ENCODE measurements around the gene SH3BP4.

Gene SH3BP4

DNA sequence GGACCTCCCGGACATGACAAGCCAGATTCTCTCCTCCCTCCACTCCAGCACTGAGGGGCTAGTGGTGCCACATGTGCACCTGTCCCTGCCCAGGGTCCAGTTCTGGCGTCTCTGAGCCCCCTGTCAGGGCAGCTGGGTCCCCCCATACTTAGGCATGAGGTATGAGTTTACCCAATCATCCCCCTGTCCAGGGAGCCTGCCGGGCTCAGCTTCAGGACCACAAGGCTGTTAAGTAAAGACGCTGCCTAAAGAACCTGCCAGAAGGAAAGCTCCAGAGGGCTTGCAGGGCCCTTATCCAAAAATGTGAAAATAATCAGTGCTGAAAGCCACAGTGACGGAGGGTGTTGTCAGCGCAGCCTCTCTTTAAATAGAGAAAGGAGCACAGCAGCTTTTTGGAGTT is 40.0 kb downstream of the SH3BP4 start:
- no peaks in the 10 kb centered on the region for H3K4me1 ChIP-seq (ENCODE audit: control insufficient read depth, low read length)
- H3K4me2 ChIP-seq (ENCODE audit: low read length), result no peak overlapping the region

DNA sequence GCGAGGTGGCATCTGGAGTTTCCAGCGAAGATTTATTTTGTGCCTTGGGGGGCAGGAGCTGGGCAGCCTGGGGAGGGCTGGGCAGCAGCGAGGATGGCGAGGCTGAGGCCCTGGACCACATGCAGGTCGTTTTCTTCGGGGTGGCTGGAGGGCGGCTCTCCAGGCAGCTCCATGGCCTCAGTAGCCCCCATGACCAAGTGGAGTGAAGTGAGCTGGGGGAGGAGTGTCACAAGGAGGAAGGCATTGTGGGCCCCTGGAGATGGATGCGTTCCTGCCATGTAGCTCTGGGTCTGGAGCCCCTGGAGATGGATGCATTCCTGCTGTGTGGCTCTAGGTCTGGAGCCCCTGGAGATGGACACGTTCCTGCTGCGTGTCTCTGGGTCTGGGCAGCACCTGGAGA is 40.4 kb downstream of the SH3BP4 start:
- Histone ChIP-seq H4K20me1 (ENCODE audit: control insufficient read depth, insufficient read depth, low read depth, low read length) (no peaks in the 10 kb centered on the region), H3F3A (ENCODE audit: control insufficient read depth, insufficient read depth) (no peaks in the 10 kb centered on the region), H3K4me3 (ENCODE audit: low read length) (no peak overlapping the region), H3K4me1 (ENCODE audit: control insufficient read depth, low read length) (no peaks in the 10 kb centered on the region), H3K27ac (ENCODE audit: low read depth, low read length) (no peak overlapping the region), H3K36me3 (ENCODE audit: control insufficient read depth, low read length) (no peaks in the 10 kb centered on the region), H3K79me2 (ENCODE audit: control insufficient read depth, low read length) (no peaks in the 10 kb centered on the region), H3K9me3 (ENCODE audit: control insufficient read depth, insufficient read depth, low read length) (peaks cover 4% of the 10 kb centered on the region; the same call in 1 of the 2 replicates), H3K4me2 (ENCODE audit: low read length) (no peak overlapping the region), H3K9me2 (replicated peaks; ENCODE audit: control insufficient read depth, low read length) (no peaks in the 10 kb centered on the region), H3K27me3 (ENCODE audit: control insufficient read depth, low read length) (no peaks in the 10 kb centered on the region)
- TF ChIP-seq, protein P1, sequence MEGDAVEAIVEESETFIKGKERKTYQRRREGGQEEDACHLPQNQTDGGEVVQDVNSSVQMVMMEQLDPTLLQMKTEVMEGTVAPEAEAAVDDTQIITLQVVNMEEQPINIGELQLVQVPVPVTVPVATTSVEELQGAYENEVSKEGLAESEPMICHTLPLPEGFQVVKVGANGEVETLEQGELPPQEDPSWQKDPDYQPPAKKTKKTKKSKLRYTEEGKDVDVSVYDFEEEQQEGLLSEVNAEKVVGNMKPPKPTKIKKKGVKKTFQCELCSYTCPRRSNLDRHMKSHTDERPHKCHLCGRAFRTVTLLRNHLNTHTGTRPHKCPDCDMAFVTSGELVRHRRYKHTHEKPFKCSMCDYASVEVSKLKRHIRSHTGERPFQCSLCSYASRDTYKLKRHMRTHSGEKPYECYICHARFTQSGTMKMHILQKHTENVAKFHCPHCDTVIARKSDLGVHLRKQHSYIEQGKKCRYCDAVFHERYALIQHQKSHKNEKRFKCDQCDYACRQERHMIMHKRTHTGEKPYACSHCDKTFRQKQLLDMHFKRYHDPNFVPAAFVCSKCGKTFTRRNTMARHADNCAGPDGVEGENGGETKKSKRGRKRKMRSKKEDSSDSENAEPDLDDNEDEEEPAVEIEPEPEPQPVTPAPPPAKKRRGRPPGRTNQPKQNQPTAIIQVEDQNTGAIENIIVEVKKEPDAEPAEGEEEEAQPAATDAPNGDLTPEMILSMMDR (IDR thresholded peaks at IDR 0.05; ENCODE audit: low read depth, low read length, poor library complexity, severe bottlenecking), result no peak
- TF ChIP-seq EZH2phosphoT487 (IDR thresholded peaks at IDR 0.05; ENCODE audit: borderline replicate concordance, low read length), result no peak

More for the DNA sequence above, 40.0 kb downstream of the SH3BP4 start:
- Histone ChIP-seq H4K20me1 (ENCODE audit: control insufficient read depth, insufficient read depth, low read depth, low read length) (no peaks in the 10 kb centered on the region), H3K27ac (ENCODE audit: low read depth, low read length) (no peak overlapping the region), H3K79me2 (ENCODE audit: control insufficient read depth, low read length) (no peaks in the 10 kb centered on the region), H3K27me3 (ENCODE audit: control insufficient read depth, low read length) (no peaks in the 10 kb centered on the region), H3K36me3 (ENCODE audit: control insufficient read depth, low read length) (no peaks in the 10 kb centered on the region), H3F3A (ENCODE audit: control insufficient read depth, insufficient read depth) (no peaks in the 10 kb centered on the region), H3K9me2 (replicated peaks; ENCODE audit: control insufficient read depth, low read length) (no peaks in the 10 kb centered on the region), H3K4me3 (ENCODE audit: low read length) (no peak overlapping the region), H3K9me3 (ENCODE audit: control insufficient read depth, insufficient read depth, low read length) (peaks cover 4% of the 10 kb centered on the region; the same call in 1 of the 2 replicates)
- TF ChIP-seq, protein P1 (IDR thresholded peaks at IDR 0.05; ENCODE audit: low read depth, low read length, poor library complexity, severe bottlenecking), result no peak
- TF ChIP-seq EZH2phosphoT487 (IDR thresholded peaks at IDR 0.05; ENCODE audit: borderline replicate concordance, low read length), result no peak

DNA sequence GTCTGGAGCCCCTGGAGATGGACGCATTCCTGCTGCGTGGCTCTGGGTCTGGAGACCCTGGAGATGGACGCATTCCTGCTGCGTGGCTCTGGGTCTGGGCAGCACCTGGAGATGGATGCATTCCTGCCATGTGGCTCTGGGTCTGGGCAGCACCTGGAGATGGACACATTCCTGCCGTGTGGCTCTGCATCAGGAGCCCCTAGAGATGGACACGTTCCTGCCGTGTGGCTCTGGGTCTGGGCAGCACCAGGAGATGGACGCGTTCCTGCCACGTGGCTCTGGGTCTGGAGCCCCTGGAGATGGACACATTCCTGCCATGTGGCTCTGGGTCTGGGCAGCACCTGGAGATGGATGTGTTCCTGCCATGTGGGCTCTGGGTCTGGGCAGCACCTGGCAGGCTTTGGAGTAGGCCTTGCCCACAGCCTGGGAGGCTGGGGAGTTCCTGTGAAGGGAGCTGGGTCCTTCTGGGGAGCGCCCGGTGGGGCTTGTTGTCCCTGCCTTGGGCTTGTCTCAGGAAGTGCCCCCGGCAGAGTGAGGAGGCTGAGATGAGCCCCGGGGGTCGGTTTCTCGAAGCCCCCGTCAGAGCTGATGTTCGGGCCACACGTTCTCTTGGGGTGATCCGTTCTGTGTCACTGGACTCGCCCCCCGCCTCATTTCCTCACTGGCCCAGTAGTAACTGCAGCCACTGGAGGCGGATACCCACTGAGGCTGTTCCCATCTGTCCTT is 41.0 kb downstream of the SH3BP4 start:
- Histone ChIP-seq H3K4me3 (ENCODE audit: low read length) (no peak overlapping the region), H3K27ac (ENCODE audit: low read depth, low read length) (no peak overlapping the region), H3K79me2 (ENCODE audit: control insufficient read depth, low read length) (no peaks in the 10 kb centered on the region), H3K9me3 (ENCODE audit: control insufficient read depth, insufficient read depth, low read length) (peaks cover 4% of the 10 kb centered on the region; the same call in 1 of the 2 replicates), H4K20me1 (ENCODE audit: control insufficient read depth, insufficient read depth, low read depth, low read length) (no peaks in the 10 kb centered on the region), H3K36me3 (ENCODE audit: control insufficient read depth, low read length) (no peaks in the 10 kb centered on the region), H3K4me1 (ENCODE audit: control insufficient read depth, low read length) (no peaks in the 10 kb centered on the region), H3K27me3 (ENCODE audit: control insufficient read depth, low read length) (no peaks in the 10 kb centered on the region), H3F3A (ENCODE audit: control insufficient read depth, insufficient read depth) (no peaks in the 10 kb centered on the region), H3K9me2 (replicated peaks; ENCODE audit: control insufficient read depth, low read length) (no peaks in the 10 kb centered on the region), H3K4me2 (ENCODE audit: low read length) (no peak overlapping the region)
- TF ChIP-seq EZH2phosphoT487 (IDR thresholded peaks at IDR 0.05; ENCODE audit: borderline replicate concordance, low read length), result no peak

DNA sequence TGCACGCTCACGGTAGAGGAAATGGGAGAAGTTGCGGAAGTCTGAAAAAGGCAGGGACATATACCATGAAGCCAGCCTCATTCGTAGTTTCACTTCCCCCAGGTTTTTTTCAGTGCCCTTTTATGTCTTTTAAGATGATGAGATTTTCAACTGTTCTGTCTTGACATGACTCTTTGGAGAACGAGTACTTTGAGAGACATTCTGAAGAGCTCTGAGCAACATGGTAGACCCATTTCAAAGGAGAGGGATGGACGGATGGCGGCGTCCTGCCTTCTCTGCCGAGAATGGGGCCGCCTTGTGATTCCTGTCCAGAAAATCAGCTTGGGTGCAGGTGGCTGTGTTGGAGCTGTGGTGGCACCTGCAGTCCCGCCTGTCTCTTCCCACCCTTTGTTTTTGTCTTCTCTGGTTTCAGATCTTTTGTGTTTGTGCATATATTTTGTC is 41.7 kb downstream of the SH3BP4 start:
- H3K4me1 ChIP-seq (ENCODE audit: control insufficient read depth, low read length), result no peaks in the 10 kb centered on the region
- no peak overlapping the region for H3K27ac ChIP-seq (ENCODE audit: low read depth, low read length)
- no peaks in the 10 kb centered on the region for H3K9me2 ChIP-seq (replicated peaks; ENCODE audit: control insufficient read depth, low read length)
- no peaks in the 10 kb centered on the region for H3F3A ChIP-seq (ENCODE audit: control insufficient read depth, insufficient read depth)
- no peaks in the 10 kb centered on the region for H3K79me2 ChIP-seq (ENCODE audit: control insufficient read depth, low read length)
- peaks cover 4% of the 10 kb centered on the region; the same call in 1 of the 2 replicates for H3K9me3 ChIP-seq (ENCODE audit: control insufficient read depth, insufficient read depth, low read length)
- H3K4me3 ChIP-seq (ENCODE audit: low read length), result no peak overlapping the region
- H4K20me1 ChIP-seq (ENCODE audit: control insufficient read depth, insufficient read depth, low read depth, low read length), result no peaks in the 10 kb centered on the region
- TF ChIP-seq, protein P1 (IDR thresholded peaks at IDR 0.05; ENCODE audit: low read depth, low read length, poor library complexity, severe bottlenecking), result no peak
- no peak for TF ChIP-seq EZH2phosphoT487 (IDR thresholded peaks at IDR 0.05; ENCODE audit: borderline replicate concordance, low read length)
- no peaks in the 10 kb centered on the region for H3K36me3 ChIP-seq (ENCODE audit: control insufficient read depth, low read length)
- no peaks in the 10 kb centered on the region for H3K27me3 ChIP-seq (ENCODE audit: control insufficient read depth, low read length)
- no peak overlapping the region for H3K4me2 ChIP-seq (ENCODE audit: low read length)
